ENCODE results near the gene BCKDK.

DNA sequence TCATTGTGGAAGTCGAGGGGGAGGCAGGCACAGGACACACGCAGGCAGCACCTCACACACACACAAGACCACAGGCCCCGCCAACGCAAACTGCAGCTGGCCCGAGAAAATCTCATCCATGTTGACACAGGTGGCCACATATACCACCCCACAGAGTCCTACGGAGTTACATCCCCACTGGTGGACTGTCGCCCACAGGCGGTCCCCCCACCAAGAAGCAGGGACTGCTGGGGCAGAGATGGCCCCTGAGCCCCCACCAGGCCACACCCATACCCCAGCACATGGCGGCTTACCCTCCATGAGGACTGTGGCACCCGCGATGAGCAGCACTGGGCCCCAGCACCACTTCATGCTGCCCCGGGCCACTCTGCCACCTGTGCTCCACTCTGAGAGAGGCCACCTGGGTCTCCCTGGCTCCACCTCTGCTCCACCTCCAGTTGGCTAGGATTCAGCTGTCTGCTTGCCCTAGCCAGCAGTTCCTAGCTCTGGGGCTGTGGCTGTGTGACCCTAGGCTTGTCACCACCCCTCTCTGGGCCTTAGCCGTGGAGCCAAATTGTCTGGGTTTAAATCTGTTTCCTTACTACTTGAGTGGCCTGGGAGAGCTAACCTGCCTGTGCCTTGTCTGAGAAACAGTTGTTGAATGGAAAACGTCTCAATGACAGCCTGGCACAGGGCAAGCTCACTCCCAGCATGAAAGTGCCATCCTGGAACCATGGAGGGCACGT, 19.6 kb upstream of the BCKDK start, which contains the start of gene PRSS53:
- TF ChIP-seq ZNF138 (tag by site-specific recombination; IDR thresholded peaks at IDR 0.05; ENCODE audit: borderline replicate concordance) (no peak), KLF1 (tag by site-specific recombination; IDR thresholded peaks at IDR 0.05) (no peak), GLI4 (tag by site-specific recombination; IDR thresholded peaks at IDR 0.05) (no peak), ZNF280D (tag by site-specific recombination; IDR thresholded peaks at IDR 0.05) (no peak), ZBTB17 (tag by site-specific recombination; IDR thresholded peaks at IDR 0.05) (no peak), ZBTB7A (tag by site-specific recombination; IDR thresholded peaks at IDR 0.05; ENCODE audit: low read depth) (no peak), ZNF362 (tag by site-specific recombination; IDR thresholded peaks at IDR 0.05) (no peak), ZBTB8A (tag by site-specific recombination; IDR thresholded peaks at IDR 0.05) (no peak), BCL11A (tag by site-specific recombination; IDR thresholded peaks at IDR 0.05; ENCODE audit: low read depth) (no peak), SETDB1 (IDR thresholded peaks at IDR 0.05; ENCODE audit: insufficient read length, low read length) (no peak)
- TF ChIP-seq, protein P1, sequence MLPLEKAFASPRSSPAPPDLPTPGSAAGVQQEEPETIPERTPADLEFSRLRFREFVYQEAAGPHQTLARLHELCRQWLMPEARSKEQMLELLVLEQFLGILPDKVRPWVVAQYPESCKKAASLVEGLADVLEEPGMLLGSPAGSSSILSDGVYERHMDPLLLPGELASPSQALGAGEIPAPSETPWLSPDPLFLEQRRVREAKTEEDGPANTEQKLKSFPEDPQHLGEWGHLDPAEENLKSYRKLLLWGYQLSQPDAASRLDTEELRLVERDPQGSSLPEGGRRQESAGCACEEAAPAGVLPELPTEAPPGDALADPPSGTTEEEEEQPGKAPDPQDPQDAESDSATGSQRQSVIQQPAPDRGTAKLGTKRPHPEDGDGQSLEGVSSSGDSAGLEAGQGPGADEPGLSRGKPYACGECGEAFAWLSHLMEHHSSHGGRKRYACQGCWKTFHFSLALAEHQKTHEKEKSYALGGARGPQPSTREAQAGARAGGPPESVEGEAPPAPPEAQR (tag by site-specific recombination; IDR thresholded peaks at IDR 0.05), result no peak
- TF ChIP-seq, protein P2, sequence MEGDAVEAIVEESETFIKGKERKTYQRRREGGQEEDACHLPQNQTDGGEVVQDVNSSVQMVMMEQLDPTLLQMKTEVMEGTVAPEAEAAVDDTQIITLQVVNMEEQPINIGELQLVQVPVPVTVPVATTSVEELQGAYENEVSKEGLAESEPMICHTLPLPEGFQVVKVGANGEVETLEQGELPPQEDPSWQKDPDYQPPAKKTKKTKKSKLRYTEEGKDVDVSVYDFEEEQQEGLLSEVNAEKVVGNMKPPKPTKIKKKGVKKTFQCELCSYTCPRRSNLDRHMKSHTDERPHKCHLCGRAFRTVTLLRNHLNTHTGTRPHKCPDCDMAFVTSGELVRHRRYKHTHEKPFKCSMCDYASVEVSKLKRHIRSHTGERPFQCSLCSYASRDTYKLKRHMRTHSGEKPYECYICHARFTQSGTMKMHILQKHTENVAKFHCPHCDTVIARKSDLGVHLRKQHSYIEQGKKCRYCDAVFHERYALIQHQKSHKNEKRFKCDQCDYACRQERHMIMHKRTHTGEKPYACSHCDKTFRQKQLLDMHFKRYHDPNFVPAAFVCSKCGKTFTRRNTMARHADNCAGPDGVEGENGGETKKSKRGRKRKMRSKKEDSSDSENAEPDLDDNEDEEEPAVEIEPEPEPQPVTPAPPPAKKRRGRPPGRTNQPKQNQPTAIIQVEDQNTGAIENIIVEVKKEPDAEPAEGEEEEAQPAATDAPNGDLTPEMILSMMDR (tag by site-specific recombination; IDR thresholded peaks at IDR 0.05), result no peak

Data from HEK293 (cell line).